Measurements from ENCODE around the gene AGFG2.

AGFG2 gene

GRCh38 chr7:100556541-100556940, 17.5 kb downstream of the AGFG2 start:
- peak in 1 of 2 experiments; percentile 68 for DNase-seq (ENCODE audit: low read depth in 1 of 2, low spot score in 1 of 2)
- H3K27ac ChIP-seq (replicated peaks) = peak overlapping the region; percentile 22; the same call in 1 of the 2 replicates
- no peak for TF ChIP-seq REST (IDR thresholded peaks at IDR 0.05; ENCODE audit: insufficient replicate concordance, low read depth)
- no peak for TF ChIP-seq POLR2AphosphoS5 (IDR thresholded peaks at IDR 0.05; ENCODE audit: low read depth)
- TF ChIP-seq SPI1 (IDR thresholded peaks at IDR 0.05; ENCODE audit: borderline replicate concordance, low read depth) = no peak
- no peak for TF ChIP-seq GABPA (IDR thresholded peaks at IDR 0.05; ENCODE audit: low read depth)
- no peak for TF ChIP-seq CTCF (IDR thresholded peaks at IDR 0.05; ENCODE audit: insufficient read depth, low read length)
- H3K27me3 ChIP-seq (ENCODE audit: insufficient read depth, poor library complexity, severe bottlenecking) = no peaks in the 10 kb centered on the region
- no peak overlapping the region for H3K4me3 ChIP-seq (replicated peaks; ENCODE audit: insufficient read depth, low read length)

GRCh38 chr7:100559127-100559526, 20.1 kb downstream of the AGFG2 start:
- no peak overlapping the region for H3K4me3 ChIP-seq (replicated peaks; ENCODE audit: insufficient read depth, low read length)
- H3K27ac ChIP-seq (replicated peaks) = no peak overlapping the region
- no peak for TF ChIP-seq POLR2AphosphoS5 (IDR thresholded peaks at IDR 0.05; ENCODE audit: low read depth)
- no peak for TF ChIP-seq GABPA (IDR thresholded peaks at IDR 0.05; ENCODE audit: low read depth)
- no peak for TF ChIP-seq SPI1 (IDR thresholded peaks at IDR 0.05; ENCODE audit: borderline replicate concordance, low read depth)
- no peak for TF ChIP-seq REST (IDR thresholded peaks at IDR 0.05; ENCODE audit: insufficient replicate concordance, low read depth)
- TF ChIP-seq CTCF (IDR thresholded peaks at IDR 0.05; ENCODE audit: insufficient read depth, low read length) = no peak
- no peaks in the 10 kb centered on the region for H3K27me3 ChIP-seq (ENCODE audit: insufficient read depth, poor library complexity, severe bottlenecking)
- no peak for DNase-seq (ENCODE audit: low read depth in 1 of 2, low spot score in 1 of 2)

- no peak for TF ChIP-seq GABPA (IDR thresholded peaks at IDR 0.05; ENCODE audit: low read depth)
- no peak for TF ChIP-seq SPI1 (IDR thresholded peaks at IDR 0.05; ENCODE audit: borderline replicate concordance, low read depth)
- TF ChIP-seq REST (IDR thresholded peaks at IDR 0.05; ENCODE audit: insufficient replicate concordance, low read depth) = no peak
- TF ChIP-seq POLR2AphosphoS5 (IDR thresholded peaks at IDR 0.05; ENCODE audit: low read depth) = no peak
- no peak for TF ChIP-seq CTCF (IDR thresholded peaks at IDR 0.05; ENCODE audit: insufficient read depth, low read length)
- Histone ChIP-seq H3K4me3 (replicated peaks; ENCODE audit: insufficient read depth, low read length) (no peak overlapping the region), H3K27me3 (ENCODE audit: insufficient read depth, poor library complexity, severe bottlenecking) (no peaks in the 10 kb centered on the region), H3K27ac (replicated peaks) (no peak overlapping the region)
- DNase-seq (ENCODE audit: low read depth in 1 of 2, low spot score in 1 of 2) = no peak
Observed at GRCh38 chr7:100561491-100562194, 22.6 kb downstream of the AGFG2 start.

Measured in HL-60 (cell line).